M059J (cell line): ENCODE results near the gene FCN3. TPM values are rescaled to one million over a fixed set of nuclear protein-coding genes. Genes with fewer than 3 reads are reported as not detected.

Experiments used
- DNase-seq: peaks from one replicate; pipeline ENCODE4 v3.0.0-alpha.2; 2012; ENCODE audit warnings: low read depth
- total RNA-seq: library from RNA; depleted of rRNA; stranded (reverse); fragments of >200 nt; shearing (Covaris generic); gene quantifications from 2 replicates; pipeline ENCODE4 v1.2.3, GENCODE V29; 2014

Gene FCN3
- total RNA-seq, 1 experiment from 2014 or later = not detected

GRCh38 chr1:27358038-27358927 is 16.3 kb downstream of the FCN3 start:
- DNase-seq = no peak

- DNase-seq = no peak
Measured at GRCh38 chr1:27357281-27358037, 17.2 kb downstream of the FCN3 start.

- no peak for DNase-seq
Measured at GRCh38 chr1:27356619-27357280, 17.9 kb downstream of the FCN3 start.

- no peak for DNase-seq
Measured at GRCh38 chr1:27356277-27356618, 18.4 kb downstream of the FCN3 start.

GRCh38 chr1:27355683-27356082 is 18.9 kb downstream of the FCN3 start:
- DNase-seq = no peak

GRCh38 chr1:27353629-27354028 is 21.0 kb downstream of the FCN3 start:
- no peak for DNase-seq

GRCh38 chr1:27353166-27353565 is 21.5 kb downstream of the FCN3 start:
- DNase-seq = no peak

- DNase-seq = no peak
Measured at GRCh38 chr1:27351541-27352107, 23.0 kb downstream of the FCN3 start.

GRCh38 chr1:27350663-27351540 is 23.7 kb downstream of the FCN3 start:
- no peak for DNase-seq

GRCh38 chr1:27349784-27350662 is 24.6 kb downstream of the FCN3 start:
- DNase-seq = peak; percentile 76

GRCh38 chr1:27348861-27349783 is 25.5 kb downstream of the FCN3 start:
- peak; percentile 78 for DNase-seq

- peak; percentile 34 for DNase-seq
Measured at GRCh38 chr1:27346991-27347624, 27.5 kb downstream of the FCN3 start.

- DNase-seq = no peak
Measured at GRCh38 chr1:27346357-27346756, 28.3 kb downstream of the FCN3 start.

- no peak for DNase-seq
Measured at GRCh38 chr1:27345272-27345671, 29.4 kb downstream of the FCN3 start.

- no peak for DNase-seq
Measured at GRCh38 chr1:27343639-27344025, 31.0 kb downstream of the FCN3 start.

- DNase-seq = no peak
Measured at GRCh38 chr1:27342778-27343638, 31.6 kb downstream of the FCN3 start.

- no peak for DNase-seq
Measured at GRCh38 chr1:27342391-27342777, 32.2 kb downstream of the FCN3 start.
